GM19452 (cell line): Measurements from ENCODE around the gene FZR1.
"Not testable (repeated sequence)": the region's sequence is repeated elsewhere in the genome, so short reads cannot be mapped to it uniquely, and the experiment has no call there.

Experiments used
- ATAC-seq: cut with Tn5 transposase; IDR thresholded peaks from one replicate; pipeline ENCODE4 v1.9.1; 2021; ENCODE audit not compliant: unreplicated experiment

Gene FZR1

GRCh38 chr19:3494559-3494958 is 11.6 kb upstream of the FZR1 start:
- no peak for ATAC-seq

GRCh38 chr19:3496392-3497273 is 9.5 kb upstream of the FZR1 start:
- ATAC-seq = no peak

GRCh38 chr19:3497757-3498520 is 8.2 kb upstream of the FZR1 start:
- no peak for ATAC-seq

- ATAC-seq = peak; percentile 23
Measured at GRCh38 chr19:3499738-3500428, 6.2 kb upstream of the FZR1 start.

- ATAC-seq = peak; percentile 77
Measured at GRCh38 chr19:3500429-3501101, 5.5 kb upstream of the FZR1 start, which contains the start of gene DOHH. Gene DOHH (minus strand): TSS chr19:3500674. CDS start chr19:3496814, 3,860 bp downstream.

- ATAC-seq = no peak
Measured at GRCh38 chr19:3501780-3502179, 4.3 kb upstream of the FZR1 start.

GRCh38 chr19:3503036-3503572 is 3.0 kb upstream of the FZR1 start:
- no peak for ATAC-seq

- ATAC-seq = no peak
Measured at GRCh38 chr19:3504735-3505134, 1.4 kb upstream of the FZR1 start.

- ATAC-seq = peak; percentile 7
Measured at GRCh38 chr19:3506384-3507340, 551 bp downstream of the FZR1 start.

- no peak for ATAC-seq
Measured at GRCh38 chr19:3507371-3508120, 1.4 kb downstream of the FZR1 start.

GRCh38 chr19:3508121-3508661 is 2.1 kb downstream of the FZR1 start:
- not testable (repeated sequence) for ATAC-seq

- ATAC-seq = no peak
Measured at GRCh38 chr19:3508771-3509535, 2.8 kb downstream of the FZR1 start.

GRCh38 chr19:3509566-3509989 is 3.5 kb downstream of the FZR1 start:
- ATAC-seq = no peak

- no peak for ATAC-seq
Measured at GRCh38 chr19:3510727-3511126, 4.6 kb downstream of the FZR1 start.

- ATAC-seq = no peak
Measured at GRCh38 chr19:3511506-3512251, 5.6 kb downstream of the FZR1 start.

GRCh38 chr19:3512562-3513228 is 6.6 kb downstream of the FZR1 start:
- no peak for ATAC-seq
